Measurements from ENCODE around the gene SDCCAG8. TPM values are rescaled to one million over a fixed set of nuclear protein-coding genes. Genes with fewer than 3 reads are reported as not detected.

Gene SDCCAG8
- total RNA-seq, 2 experiments from 2014 or later, result 18.3 to 21.2 TPM

DNA sequence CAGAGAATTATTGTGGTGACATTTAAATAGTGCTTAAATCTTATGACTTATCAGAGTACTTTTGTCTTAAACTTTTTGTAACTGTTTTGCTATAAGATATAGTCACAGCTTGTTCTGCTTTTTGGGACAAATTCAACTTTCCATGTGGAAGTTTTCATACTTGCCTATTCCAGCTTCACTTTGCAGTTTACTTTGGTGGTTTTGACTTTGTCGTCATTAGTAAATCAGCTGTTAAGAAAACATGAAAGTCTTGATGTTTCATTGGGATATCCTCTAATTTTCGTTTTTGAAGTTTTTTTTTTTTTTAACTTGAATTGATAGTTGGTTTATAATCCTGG is 31.3 kb downstream of the SDCCAG8 start:
- ChIA-PET CTCF (interaction anchor here (1.1 kb wide), 1 partner anchor 19 kb away, joined by 4 read pairs; no protein-coding TSS in a partner anchor), POLR2A (interaction anchor here (0.6 to 1.9 kb wide), 3 partner anchors 22 to 40 kb away, joined by 3 to 9 read pairs (median 3); partner anchors contain the start of genes CEP170 and SDCCAG8)
- Histone ChIP-seq H3K4me1 (ENCODE audit: insufficient read depth, low read length) (no peaks in the 10 kb centered on the region), H3K36me3 (ENCODE audit: insufficient read depth, low read length) (peaks cover 25% of the 10 kb centered on the region), H3K27me3 (ENCODE audit: control insufficient read depth in 1 of 2, insufficient read depth in 2 of 2, low read length in 2 of 2) (no peaks in the 10 kb centered on the region), H3K9me3 (ENCODE audit: control insufficient read depth in 1 of 2, insufficient read depth in 1 of 2, low read length in 2 of 2) (peaks cover 0 to 4% of the 10 kb centered on the region in 2 experiments), H3K4me3 (ENCODE audit: low read length) (no peak overlapping the region), H3K27ac (ENCODE audit: low read depth in 1 of 2, low read length in 2 of 2) (no peak overlapping the region)
- Mint-ChIP-seq H3K36me3 (ENCODE audit: low read depth) (peaks cover 87% of the 10 kb centered on the region), H3K9me3 (no peaks in the 10 kb centered on the region), H3K27me3 (no peaks in the 10 kb centered on the region), H3K4me3 (no peak overlapping the region), H3K27ac (peak overlapping the region; percentile 25), H3K4me1 (ENCODE audit: low read depth) (peaks cover 36% of the 10 kb centered on the region)
- peak in 1 of 14 experiments; percentile 14 for DNase-seq
- intact Hi-C loops (cut with DNase I, micrococcal nuclease), result no loop called here
- ATAC-seq (ENCODE audit: poor library complexity), result no peak
- TF ChIP-seq, protein P1, sequence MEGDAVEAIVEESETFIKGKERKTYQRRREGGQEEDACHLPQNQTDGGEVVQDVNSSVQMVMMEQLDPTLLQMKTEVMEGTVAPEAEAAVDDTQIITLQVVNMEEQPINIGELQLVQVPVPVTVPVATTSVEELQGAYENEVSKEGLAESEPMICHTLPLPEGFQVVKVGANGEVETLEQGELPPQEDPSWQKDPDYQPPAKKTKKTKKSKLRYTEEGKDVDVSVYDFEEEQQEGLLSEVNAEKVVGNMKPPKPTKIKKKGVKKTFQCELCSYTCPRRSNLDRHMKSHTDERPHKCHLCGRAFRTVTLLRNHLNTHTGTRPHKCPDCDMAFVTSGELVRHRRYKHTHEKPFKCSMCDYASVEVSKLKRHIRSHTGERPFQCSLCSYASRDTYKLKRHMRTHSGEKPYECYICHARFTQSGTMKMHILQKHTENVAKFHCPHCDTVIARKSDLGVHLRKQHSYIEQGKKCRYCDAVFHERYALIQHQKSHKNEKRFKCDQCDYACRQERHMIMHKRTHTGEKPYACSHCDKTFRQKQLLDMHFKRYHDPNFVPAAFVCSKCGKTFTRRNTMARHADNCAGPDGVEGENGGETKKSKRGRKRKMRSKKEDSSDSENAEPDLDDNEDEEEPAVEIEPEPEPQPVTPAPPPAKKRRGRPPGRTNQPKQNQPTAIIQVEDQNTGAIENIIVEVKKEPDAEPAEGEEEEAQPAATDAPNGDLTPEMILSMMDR (IDR thresholded peaks at IDR 0.05), result no peak

DNA sequence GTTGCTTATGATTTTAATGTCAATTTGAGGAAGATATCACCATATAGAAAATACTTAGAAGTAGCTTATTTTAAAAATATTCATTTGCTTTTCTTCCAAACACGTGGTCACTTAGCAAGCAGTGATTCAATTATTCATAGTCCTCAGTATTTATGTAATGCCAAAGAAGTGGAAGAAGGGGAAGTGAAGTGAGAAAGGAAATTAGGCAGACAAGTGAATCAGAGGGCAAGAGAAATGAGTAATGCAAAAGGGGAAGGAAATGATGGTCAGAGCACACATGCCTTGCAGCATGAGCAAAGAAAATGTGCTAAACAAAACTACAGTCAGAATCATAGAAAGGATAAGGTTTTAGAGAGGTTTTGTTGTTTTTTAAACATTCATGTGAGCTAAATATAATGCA is 31.8 kb downstream of the SDCCAG8 start:
- POLR2A ChIA-PET, result interaction anchor here (0.6 to 1.9 kb wide), 2 partner anchors 32 to 41 kb away, joined by 3 to 9 read pairs; partner anchors contain the start of genes CEP170 and SDCCAG8
- no peak overlapping the region for H3K4me3 Mint-ChIP-seq
- no peaks in the 10 kb centered on the region for H3K4me1 ChIP-seq (ENCODE audit: insufficient read depth, low read length)
- H3K9me3 Mint-ChIP-seq, result no peaks in the 10 kb centered on the region
- peaks cover 2 to 4% of the 10 kb centered on the region in 2 experiments for H3K9me3 ChIP-seq (ENCODE audit: control insufficient read depth in 1 of 2, insufficient read depth in 1 of 2, low read length in 2 of 2)
- DNase-seq (peak in 4 of 14 experiments; percentile 8 to 64 (median 37)), ATAC-seq (ENCODE audit: poor library complexity) (peak; percentile 26)
- no peaks in the 10 kb centered on the region for H3K27me3 ChIP-seq (ENCODE audit: control insufficient read depth in 1 of 2, insufficient read depth in 2 of 2, low read length in 2 of 2)
- TF ChIP-seq, protein P1 (IDR thresholded peaks at IDR 0.05), result no peak
- H3K27ac Mint-ChIP-seq, result peak overlapping the region; percentile 25
- peaks cover 87% of the 10 kb centered on the region for H3K36me3 Mint-ChIP-seq (ENCODE audit: low read depth)
- H3K27me3 Mint-ChIP-seq, result no peaks in the 10 kb centered on the region
- no peak overlapping the region for H3K27ac ChIP-seq (ENCODE audit: low read depth in 1 of 2, low read length in 2 of 2)
- H3K4me3 ChIP-seq (ENCODE audit: low read length), result no peak overlapping the region
- intact Hi-C loops (cut with DNase I, micrococcal nuclease), result no loop called here
- CTCF ChIA-PET, result interaction anchor here (0.9 to 1.1 kb wide), 2 partner anchors 10 to 18 kb away, joined by 4 read pairs; no protein-coding TSS in a partner anchor
- peaks cover 25% of the 10 kb centered on the region for H3K36me3 ChIP-seq (ENCODE audit: insufficient read depth, low read length)
- H3K4me1 Mint-ChIP-seq (ENCODE audit: low read depth), result peaks cover 36% of the 10 kb centered on the region

DNA sequence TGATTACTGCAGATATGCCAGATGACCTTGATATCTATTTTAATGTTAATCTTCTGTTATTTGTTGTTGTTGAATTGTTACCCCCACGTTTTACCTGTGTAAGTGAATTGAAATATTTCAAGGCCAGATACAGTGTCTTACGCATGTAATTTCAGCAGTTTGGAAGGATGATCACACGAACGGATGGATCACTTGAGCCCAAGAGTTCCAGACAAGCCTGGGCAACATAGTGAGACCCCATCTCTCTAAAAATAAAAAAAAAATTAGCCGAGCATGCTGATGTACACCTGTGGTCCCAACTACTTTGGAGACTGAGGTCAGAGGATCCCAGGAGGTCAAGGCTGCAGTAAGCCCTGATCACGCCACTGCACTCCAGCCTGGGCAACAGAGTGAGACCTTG is 32.2 kb downstream of the SDCCAG8 start:
- ChIA-PET POLR2A (interaction anchor here (1.9 kb wide), 1 partner anchor 33 kb away, joined by 9 read pairs; the partner anchor contains the start of genes CEP170 and SDCCAG8), CTCF (interaction anchor here (0.9 kb wide), 1 partner anchor 10 kb away, joined by 4 read pairs; no protein-coding TSS in a partner anchor)
- H3K27ac Mint-ChIP-seq, result peak overlapping the region; percentile 25
- Histone ChIP-seq H3K27ac (ENCODE audit: low read depth in 1 of 2, low read length in 2 of 2) (no peak overlapping the region), H3K27me3 (ENCODE audit: control insufficient read depth in 1 of 2, insufficient read depth in 2 of 2, low read length in 2 of 2) (no peaks in the 10 kb centered on the region), H3K9me3 (ENCODE audit: control insufficient read depth in 1 of 2, insufficient read depth in 1 of 2, low read length in 2 of 2) (peaks cover 0 to 6% of the 10 kb centered on the region in 2 experiments), H3K4me1 (ENCODE audit: insufficient read depth, low read length) (no peaks in the 10 kb centered on the region), H3K4me3 (ENCODE audit: low read length) (no peak overlapping the region), H3K36me3 (ENCODE audit: insufficient read depth, low read length) (peaks cover 27% of the 10 kb centered on the region)
- TF ChIP-seq, protein P1 (IDR thresholded peaks at IDR 0.05), result no peak
- peaks cover 89% of the 10 kb centered on the region for H3K36me3 Mint-ChIP-seq (ENCODE audit: low read depth)
- no peaks in the 10 kb centered on the region for H3K9me3 Mint-ChIP-seq
- H3K4me3 Mint-ChIP-seq, result no peak overlapping the region
- DNase-seq (no peak), ATAC-seq (ENCODE audit: poor library complexity) (no peak)
- intact Hi-C loops (cut with DNase I, micrococcal nuclease), result no loop called here
- peaks cover 36% of the 10 kb centered on the region for H3K4me1 Mint-ChIP-seq (ENCODE audit: low read depth)
- H3K27me3 Mint-ChIP-seq, result no peaks in the 10 kb centered on the region

All from CD4-positive, alpha-beta T cell (primary cell).